HepG2 (cell line): ENCODE results near the gene MAJIN. TPM values are rescaled to one million over a fixed set of nuclear protein-coding genes. Genes with fewer than 3 reads are reported as not detected.

Experiments
- ATF7-NPFF ChIP-seq: sonication (generic); formaldehyde crosslinking; IDR thresholded peaks from 2 replicates; pipeline ENCODE4 v1.8.1; 2023; ENCODE audit warnings: mild to moderate bottlenecking, low read depth, missing genetic modification reagents, moderate library complexity
- JARID2 ChIP-seq: sonication (generic); formaldehyde crosslinking; IDR thresholded peaks from 2 replicates; pipeline ENCODE4 v1.8.1; 2023; ENCODE audit warnings: missing genetic modification reagents, inconsistent platforms; ENCODE audit not compliant: insufficient replicate concordance
- KAT8 ChIP-seq: IDR thresholded peaks from 2 replicates; pipeline ENCODE4 v1.6.1; 2016; ENCODE audit warnings: missing genetic modification reagents, missing compliant biosample characterization
- MAFK ChIP-seq, 2 experiments: IDR thresholded peaks in 1 of 2; conservative IDR thresholded peaks in 1 of 2; 2 replicates each; pipeline ENCODE4 v1.6.1; 2011; ENCODE audit warnings: improper control_type of control experiment in 2 of 2, low read length in 2 of 2
- NBN ChIP-seq: fragments of 450-650 bp; conservative IDR thresholded peaks from 2 replicates; pipeline ENCODE4 v1.6.1; 2017
- SIN3A ChIP-seq: IDR thresholded peaks from 2 replicates; pipeline ENCODE4 v1.6.1; 2011; ENCODE audit warnings: low read depth, mild to moderate bottlenecking, control low read depth, low read length, borderline replicate concordance
- SP4 ChIP-seq: sonication (generic); formaldehyde crosslinking; IDR thresholded peaks from 2 replicates; pipeline ENCODE4 v1.8.1; 2023; ENCODE audit warnings: mild to moderate bottlenecking, missing genetic modification reagents
- ZBTB8A ChIP-seq: sonication (generic); formaldehyde crosslinking; IDR thresholded peaks from 2 replicates; pipeline ENCODE4 v1.4.0; 2020; ENCODE audit warnings: mild to moderate bottlenecking, low read depth, missing genetic modification reagents, borderline replicate concordance
- ZFP90 ChIP-seq: sonication (generic); formaldehyde crosslinking; IDR thresholded peaks from 2 replicates; pipeline ENCODE4 v1.8.0; 2022; ENCODE audit warnings: missing genetic modification reagents, mild to moderate bottlenecking, inconsistent platforms, borderline replicate concordance
- ZNF3 ChIP-seq: IDR thresholded peaks from 2 replicates; pipeline ENCODE4 v1.7.0; 2017; ENCODE audit warnings: inconsistent platforms
- ZNF530 ChIP-seq: sonication (generic); formaldehyde crosslinking; IDR thresholded peaks from 2 replicates; pipeline ENCODE4 v1.5.0; 2020; ENCODE audit warnings: low read depth, mild to moderate bottlenecking, missing genetic modification reagents
- ZNF562 ChIP-seq: sonication (generic); formaldehyde crosslinking; IDR thresholded peaks from 2 replicates; pipeline ENCODE4 v1.8.0; 2022; ENCODE audit warnings: missing genetic modification reagents, borderline replicate concordance
- polyA plus RNA-seq, 8 experiments: library from polyadenylated mRNA; depleted of rRNA in 3 of 8; stranded (reverse) in 7 of 8; unstranded in 1 of 8; fragments of >200 nt; fragmentation: Illumina TruSeq in 4 of 8; extraction: Trizol in 4 of 8; gene quantifications; 2 replicates each; pipeline versions ENCODE4 v1.2.1 to v1.2.3, GENCODE V29; 2011 to 2016; ENCODE audit warnings: low read depth in 4 of 8, missing spikeins in 1 of 8, mixed read lengths in 1 of 8; ENCODE audit not compliant: insufficient read depth in 1 of 8
- total RNA-seq, 5 experiments: library from RNA; depleted of rRNA; stranded (reverse); fragments of >200 nt; fragmentation: Illumina TruSeq; extraction: Trizol; gene quantifications; 2 replicates each; pipeline ENCODE4 v1.2.3, GENCODE V29; 2016; ENCODE audit warnings: low read depth in 1 of 5
- TF ChIP-seq, protein P1 (sequence below): sonication (generic); formaldehyde crosslinking; IDR thresholded peaks from 2 replicates; pipeline ENCODE4 v1.4.0; 2020; ENCODE audit warnings: missing genetic modification reagents
- TF ChIP-seq, protein P2 (sequence below), 2 experiments: sonication (generic) in 1 of 2; formaldehyde crosslinking in 1 of 2; IDR thresholded peaks; 2 replicates each; pipeline versions ENCODE4 v1.5.1 to v1.6.1; 2011 to 2020; ENCODE audit warnings: borderline replicate concordance in 1 of 2, low read depth in 1 of 2, low read length in 1 of 2, mild to moderate bottlenecking in 1 of 2, missing genetic modification reagents in 1 of 2, moderate library complexity in 1 of 2
- TF ChIP-seq, protein P3 (sequence below), 2 experiments: sonication (generic) in 1 of 2; formaldehyde crosslinking in 1 of 2; IDR thresholded peaks; 2 replicates each; pipeline versions ENCODE4 v1.4.0 to v1.6.1; 2016 to 2020; ENCODE audit warnings: borderline replicate concordance in 1 of 2, low read depth in 1 of 2, mild to moderate bottlenecking in 1 of 2, missing genetic modification reagents in 1 of 2
- TF ChIP-seq, protein P4 (sequence below): sonication (generic); formaldehyde crosslinking; IDR thresholded peaks from 2 replicates; pipeline ENCODE4 v1.4.0; 2020; ENCODE audit warnings: mild to moderate bottlenecking, missing genetic modification reagents

MAJIN gene
- total and polyA plus RNA-seq, 2 of the 13 experiments (the other 11 are each of a cell fraction or from before 2014, with no cell fraction given), result not detected

DNA sequence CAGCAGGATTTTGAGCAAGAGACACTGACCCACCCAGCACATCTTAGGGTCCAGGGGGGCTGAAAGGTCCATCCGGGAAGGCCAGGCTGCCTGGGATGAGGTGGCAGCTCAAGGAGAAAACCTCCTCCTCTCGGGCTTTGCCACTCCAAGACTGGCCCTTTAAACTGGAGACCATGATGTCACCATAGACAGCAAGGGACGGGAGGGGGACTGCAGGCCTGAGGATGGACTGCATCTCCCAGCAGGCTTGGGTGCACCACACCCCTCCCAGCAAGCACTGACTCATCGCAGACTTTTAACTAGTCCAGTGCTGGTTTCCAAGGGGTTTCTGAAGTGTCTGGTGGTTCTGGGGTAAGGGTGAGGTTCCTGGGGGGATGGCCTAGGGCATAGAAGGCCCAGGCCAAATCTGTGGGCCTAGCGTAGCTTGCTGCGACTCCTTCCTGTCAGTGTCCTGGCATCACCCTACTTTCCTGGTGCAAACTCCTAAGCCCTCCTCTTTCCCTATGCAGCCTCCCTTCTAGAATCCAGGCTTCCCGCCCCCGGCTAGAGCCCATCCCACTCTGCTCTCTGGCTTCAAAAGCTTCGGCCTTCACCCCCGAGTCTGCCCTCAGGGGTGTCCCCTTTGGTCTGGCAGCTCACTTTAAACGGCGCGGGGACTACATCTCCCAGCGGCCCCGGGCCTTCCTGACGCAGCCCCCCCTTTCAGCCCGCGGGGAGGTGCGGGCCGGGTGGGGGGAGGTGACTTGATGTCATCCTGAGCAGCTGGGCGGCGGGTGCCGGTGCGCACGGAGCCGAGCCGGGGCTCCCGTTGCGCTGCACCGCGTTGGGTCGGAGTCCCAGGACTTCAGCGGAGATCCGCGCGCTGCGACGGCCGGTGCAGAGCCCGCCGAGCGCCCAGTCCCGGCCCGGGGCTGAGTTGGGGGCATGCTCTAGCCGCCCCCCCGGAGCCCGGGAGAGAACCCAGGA lies 47.7 kb downstream of the MAJIN start, which contains the start of gene PPP2R5B (continued):
- TF ChIP-seq, protein P1, sequence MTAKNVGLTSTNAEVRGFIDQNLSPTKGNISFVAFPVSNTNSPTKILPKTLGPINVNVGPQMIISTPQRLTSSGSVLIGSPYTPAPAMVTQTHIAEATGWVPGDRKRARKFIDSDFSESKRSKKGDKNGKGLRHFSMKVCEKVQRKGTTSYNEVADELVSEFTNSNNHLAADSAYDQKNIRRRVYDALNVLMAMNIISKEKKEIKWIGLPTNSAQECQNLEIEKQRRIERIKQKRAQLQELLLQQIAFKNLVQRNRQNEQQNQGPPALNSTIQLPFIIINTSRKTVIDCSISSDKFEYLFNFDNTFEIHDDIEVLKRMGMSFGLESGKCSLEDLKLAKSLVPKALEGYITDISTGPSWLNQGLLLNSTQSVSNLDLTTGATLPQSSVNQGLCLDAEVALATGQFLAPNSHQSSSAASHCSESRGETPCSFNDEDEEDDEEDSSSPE, result peak; percentile 71
- no peak for TF ChIP-seq JARID2
- TF ChIP-seq ZFP90, result 0 out of 2 replicates have a peak, but pooled peaks have one; percentile 26
- peak; percentile 87; the same call in 1 of the 2 replicates for TF ChIP-seq SIN3A
- TF ChIP-seq KAT8 (CRISPR knock-in tag), result peak; percentile 51; the same call in 1 of the 2 replicates
- TF ChIP-seq, protein P2, sequence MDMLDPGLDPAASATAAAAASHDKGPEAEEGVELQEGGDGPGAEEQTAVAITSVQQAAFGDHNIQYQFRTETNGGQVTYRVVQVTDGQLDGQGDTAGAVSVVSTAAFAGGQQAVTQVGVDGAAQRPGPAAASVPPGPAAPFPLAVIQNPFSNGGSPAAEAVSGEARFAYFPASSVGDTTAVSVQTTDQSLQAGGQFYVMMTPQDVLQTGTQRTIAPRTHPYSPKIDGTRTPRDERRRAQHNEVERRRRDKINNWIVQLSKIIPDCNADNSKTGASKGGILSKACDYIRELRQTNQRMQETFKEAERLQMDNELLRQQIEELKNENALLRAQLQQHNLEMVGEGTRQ (IDR thresholded peaks at IDR 0.05; ENCODE audit: low read depth, low read length), result no peak
- TF ChIP-seq, protein P2 (CRISPR knock-in tag; IDR thresholded peaks at IDR 0.05; ENCODE audit: borderline replicate concordance), result no peak
- TF ChIP-seq SP4 (CRISPR knock-in tag), result 0 out of 2 replicates have a peak, but pooled peaks have one; percentile 43
- no peak for TF ChIP-seq ZNF3
- TF ChIP-seq ZNF562 (CRISPR knock-in tag), result no peak
- TF ChIP-seq, protein P3, sequence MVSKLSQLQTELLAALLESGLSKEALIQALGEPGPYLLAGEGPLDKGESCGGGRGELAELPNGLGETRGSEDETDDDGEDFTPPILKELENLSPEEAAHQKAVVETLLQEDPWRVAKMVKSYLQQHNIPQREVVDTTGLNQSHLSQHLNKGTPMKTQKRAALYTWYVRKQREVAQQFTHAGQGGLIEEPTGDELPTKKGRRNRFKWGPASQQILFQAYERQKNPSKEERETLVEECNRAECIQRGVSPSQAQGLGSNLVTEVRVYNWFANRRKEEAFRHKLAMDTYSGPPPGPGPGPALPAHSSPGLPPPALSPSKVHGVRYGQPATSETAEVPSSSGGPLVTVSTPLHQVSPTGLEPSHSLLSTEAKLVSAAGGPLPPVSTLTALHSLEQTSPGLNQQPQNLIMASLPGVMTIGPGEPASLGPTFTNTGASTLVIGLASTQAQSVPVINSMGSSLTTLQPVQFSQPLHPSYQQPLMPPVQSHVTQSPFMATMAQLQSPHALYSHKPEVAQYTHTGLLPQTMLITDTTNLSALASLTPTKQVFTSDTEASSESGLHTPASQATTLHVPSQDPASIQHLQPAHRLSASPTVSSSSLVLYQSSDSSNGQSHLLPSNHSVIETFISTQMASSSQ (IDR thresholded peaks at IDR 0.05; ENCODE audit: low read depth), result no peak
- TF ChIP-seq, protein P3 (CRISPR knock-in tag; IDR thresholded peaks at IDR 0.05; ENCODE audit: borderline replicate concordance), result peak; percentile 16; the same call in 1 of the 2 replicates
- no peak for TF ChIP-seq MAFK (conservative IDR thresholded peaks at IDR 0.05 in 1 of 2, IDR thresholded peaks at IDR 0.05 in 1 of 2; ENCODE audit: low read length in 2 of 2)
- no peak for TF ChIP-seq ZNF530 (CRISPR knock-in tag)
- no peak for TF ChIP-seq NBN
- TF ChIP-seq, protein P4, sequence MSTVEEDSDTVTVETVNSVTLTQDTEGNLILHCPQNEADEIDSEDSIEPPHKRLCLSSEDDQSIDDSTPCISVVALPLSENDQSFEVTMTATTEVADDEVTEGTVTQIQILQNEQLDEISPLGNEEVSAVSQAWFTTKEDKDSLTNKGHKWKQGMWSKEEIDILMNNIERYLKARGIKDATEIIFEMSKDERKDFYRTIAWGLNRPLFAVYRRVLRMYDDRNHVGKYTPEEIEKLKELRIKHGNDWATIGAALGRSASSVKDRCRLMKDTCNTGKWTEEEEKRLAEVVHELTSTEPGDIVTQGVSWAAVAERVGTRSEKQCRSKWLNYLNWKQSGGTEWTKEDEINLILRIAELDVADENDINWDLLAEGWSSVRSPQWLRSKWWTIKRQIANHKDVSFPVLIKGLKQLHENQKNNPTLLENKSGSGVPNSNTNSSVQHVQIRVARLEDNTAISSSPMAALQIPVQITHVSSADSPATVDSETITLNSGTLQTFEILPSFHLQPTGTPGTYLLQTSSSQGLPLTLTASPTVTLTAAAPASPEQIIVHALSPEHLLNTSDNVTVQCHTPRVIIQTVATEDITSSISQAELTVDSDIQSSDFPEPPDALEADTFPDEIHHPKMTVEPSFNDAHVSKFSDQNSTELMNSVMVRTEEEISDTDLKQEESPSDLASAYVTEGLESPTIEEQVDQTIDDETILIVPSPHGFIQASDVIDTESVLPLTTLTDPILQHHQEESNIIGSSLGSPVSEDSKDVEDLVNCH, result no peak
- TF ChIP-seq ZBTB8A (CRISPR knock-in tag), result no peak
- no peak; the same call in 1 of the 2 replicates for TF ChIP-seq ATF7-NPFF (CRISPR knock-in tag)
